HG03025 (cell line): ENCODE measurements around the gene PMM2.

Experiments
- ATAC-seq: cut with Tn5 transposase; IDR thresholded peaks from one replicate; pipeline ENCODE4 v1.9.1; 2021; ENCODE audit warnings: mild to moderate bottlenecking, moderate library complexity; ENCODE audit not compliant: unreplicated experiment, low FRiP score

The PMM2 gene

DNA sequence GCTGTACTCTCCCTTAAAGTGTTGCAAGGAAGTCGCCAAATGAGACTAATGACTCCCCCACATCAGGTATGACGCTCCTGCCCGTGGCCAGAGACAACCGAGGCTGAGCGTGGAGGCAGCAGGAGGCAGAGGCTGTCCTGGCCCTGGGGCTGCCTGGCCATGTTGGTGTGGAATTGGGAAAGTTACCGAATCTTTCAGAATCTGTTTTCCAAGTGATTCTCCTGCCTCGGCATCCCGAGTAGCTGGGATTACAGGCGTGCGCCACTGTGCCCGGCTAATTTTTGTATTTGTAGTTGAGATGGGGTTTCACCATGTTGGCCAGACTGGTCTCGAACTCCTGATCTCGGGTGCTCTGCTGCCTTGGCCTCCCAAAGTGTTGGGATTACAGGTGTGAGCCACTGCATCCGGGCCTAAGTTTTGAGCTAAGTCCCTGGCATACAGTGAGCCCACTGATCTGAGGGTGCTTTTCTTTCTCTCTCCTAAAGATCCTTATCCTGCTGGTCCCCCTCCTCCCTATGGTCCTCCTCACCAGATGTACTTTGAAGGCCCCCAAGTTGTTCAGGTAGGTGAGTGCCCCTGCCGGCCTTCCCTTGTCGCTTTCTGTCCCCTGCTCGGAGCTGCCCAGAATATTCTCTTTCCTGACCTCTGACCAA is 85.2 kb downstream of the PMM2 start:
- no peak for ATAC-seq

DNA sequence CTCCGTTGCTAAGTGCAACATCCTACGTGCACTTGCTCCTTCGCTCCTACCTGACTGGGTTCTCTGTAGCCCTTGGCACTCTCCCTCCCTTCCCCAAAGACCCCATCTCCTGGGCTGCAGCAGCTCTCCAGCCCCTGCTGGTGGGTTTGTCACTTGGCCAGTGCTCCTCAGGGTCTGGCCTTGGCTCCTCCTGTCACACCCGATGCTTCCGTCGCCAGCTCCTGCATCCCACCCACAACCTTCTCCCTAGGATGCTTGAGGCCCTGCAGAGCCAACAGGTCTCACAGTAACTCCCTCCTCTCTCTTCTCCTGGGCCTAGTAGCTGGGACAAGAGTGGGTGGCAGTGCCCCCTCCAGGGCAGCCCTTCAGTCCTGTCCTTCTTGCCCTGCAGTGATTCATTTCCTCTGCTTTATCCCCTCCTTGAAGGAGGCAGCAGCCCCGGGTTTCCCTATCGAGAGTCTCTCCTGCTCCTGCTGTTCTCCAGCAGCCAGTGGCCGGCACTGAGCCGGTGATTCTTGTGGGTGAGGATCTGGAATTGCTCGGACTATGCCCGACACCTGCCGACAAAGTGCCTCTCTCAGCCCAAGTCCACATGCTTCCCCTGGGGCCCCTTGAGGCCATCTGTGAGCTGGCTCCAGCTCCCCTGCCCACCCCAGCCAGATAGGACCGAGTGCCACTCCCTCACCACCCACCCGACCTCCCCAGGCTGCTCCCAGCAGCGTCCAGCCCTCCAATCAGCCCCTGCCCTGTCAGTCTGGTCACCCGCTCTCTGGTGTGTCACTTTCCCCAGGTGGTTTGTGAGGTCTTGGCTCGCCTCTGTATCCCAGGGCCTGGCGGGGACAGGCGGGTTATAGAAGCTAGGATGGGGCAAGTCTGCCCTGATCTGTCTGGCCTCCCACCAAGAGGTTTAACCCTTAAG is 88.3 kb downstream of the PMM2 start:
- ATAC-seq: no peak

DNA sequence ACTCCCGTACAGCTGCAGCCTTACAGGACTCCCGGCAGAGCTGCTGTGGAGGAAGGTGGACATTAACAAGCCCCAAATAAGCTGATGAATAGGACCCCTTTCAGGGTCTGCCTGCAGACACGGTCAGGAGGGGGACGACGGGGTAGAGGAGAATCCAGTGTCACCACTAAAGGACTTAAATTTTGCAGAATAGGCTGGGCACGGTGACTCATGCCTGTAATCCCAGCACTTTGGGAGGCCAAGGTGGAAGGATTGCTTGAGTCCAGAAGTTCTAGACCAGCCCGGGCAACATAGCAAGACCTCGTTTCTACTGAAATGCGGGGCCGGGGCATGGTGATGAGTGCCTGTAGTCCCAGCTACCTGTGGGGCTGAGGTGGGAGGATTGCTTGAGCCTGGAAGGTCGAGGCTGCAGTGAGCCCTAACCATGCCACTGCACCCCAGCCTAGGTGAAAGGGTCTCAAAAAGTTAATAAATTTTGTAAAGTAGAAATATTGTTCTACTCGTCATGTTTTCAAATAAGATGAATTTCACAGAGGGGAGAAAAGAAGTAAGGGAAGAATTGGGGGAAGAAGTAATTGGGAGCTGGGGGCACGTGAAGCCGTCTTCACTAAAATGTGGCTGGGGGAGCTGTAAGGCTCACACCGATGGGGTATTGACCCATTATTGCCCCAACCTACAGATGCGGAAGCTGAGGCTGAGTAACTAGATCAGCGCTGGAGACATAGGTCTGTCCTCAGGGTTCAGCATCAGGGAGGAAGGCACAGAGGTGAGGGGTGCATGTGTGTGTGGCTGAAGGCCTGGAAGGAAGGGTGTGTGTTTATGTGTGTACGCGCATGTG is 89.2 kb downstream of the PMM2 start:
- ATAC-seq: no peak

DNA sequence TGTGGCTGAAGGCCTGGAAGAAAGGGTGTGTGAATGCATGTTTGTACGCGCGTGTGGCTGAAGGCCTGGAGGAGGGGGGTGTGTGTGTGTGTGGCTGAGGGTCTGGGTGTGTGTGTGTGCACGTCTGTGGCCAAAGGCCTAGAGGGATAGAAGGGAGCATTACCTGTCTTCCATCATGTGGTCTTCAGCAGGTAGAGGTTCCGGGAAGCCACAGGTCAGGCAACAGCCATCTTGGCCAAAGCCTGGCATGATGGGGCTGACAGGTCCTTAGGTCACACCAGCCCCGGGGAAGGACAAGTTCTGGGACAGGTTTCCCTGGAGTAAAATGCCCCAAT is 89.8 kb downstream of the PMM2 start:
- no peak for ATAC-seq

DNA sequence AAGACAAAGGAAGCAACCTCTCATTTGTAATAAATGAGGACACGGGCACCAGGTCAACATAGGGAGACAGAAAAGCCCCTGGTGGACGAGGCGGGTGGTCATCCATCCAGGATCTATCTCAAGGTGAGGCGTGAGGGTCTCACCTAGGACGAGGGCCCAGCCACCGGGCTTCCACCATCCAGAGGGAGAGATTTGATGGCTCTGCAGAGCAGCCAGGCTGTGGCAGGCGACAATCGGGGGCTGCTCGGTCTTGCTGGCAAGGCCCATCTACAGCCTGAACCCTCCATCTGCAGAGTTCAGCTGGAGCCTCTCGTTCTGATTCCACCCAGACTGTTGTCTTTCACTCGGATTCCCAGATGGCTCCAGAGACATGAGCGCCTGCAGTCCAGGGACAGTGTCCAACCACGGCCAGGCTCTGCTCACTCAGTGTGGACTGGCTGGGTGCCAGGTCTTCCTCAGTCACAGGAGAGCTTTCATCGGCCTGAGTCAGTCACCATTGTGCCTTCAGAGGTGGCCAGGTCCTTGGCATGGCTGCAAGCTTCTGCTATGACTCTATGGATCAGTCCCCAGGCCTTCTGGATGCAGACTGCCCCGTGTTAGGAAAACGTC is 90.4 kb downstream of the PMM2 start:
- no peak for ATAC-seq

DNA sequence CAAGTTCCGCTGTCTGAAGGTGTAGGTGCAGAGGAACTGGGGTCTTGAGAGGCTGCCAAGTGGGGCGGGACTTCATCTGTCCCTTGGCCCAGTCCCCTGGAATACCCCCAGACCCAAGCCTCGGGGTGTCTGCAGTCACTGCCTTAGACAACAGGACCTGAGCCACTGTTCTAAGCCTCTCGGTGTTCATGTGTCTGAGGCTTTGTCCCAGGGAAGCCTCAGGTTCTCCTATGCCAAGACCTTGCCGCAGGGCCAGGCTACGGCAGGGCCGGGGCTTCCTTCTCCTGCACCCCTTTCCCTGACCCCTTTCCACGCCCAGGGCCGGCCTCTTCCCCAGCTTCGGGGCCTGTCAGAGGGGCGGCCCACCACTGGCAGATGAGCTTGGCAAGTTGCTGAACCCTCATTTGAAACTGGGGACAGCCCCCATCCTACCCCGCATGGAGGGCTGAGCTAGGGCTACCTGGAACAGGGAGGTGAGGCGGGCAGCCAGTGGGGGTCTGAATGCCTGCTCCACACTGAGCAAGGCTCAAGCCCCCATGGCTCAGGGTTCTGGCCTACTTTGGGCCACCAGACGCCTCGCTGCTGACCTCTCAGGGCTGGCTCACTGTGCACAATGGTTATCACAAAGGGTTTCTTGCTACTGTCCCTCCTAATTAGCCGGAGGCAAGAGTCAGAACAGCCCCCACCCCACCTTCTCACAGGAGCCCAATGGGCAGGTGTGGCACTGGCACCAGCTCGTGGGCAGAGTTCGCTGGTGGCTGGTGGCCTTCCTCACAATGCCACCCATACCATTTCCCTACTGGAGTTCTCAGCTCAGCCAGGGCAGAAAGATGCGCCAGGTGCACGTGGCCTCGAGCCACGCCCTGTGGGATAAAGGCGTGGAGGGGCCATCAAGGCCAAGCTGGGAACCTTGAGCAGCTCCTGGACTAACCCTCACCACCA is 91.6 kb downstream of the PMM2 start:
- no peak for ATAC-seq

DNA sequence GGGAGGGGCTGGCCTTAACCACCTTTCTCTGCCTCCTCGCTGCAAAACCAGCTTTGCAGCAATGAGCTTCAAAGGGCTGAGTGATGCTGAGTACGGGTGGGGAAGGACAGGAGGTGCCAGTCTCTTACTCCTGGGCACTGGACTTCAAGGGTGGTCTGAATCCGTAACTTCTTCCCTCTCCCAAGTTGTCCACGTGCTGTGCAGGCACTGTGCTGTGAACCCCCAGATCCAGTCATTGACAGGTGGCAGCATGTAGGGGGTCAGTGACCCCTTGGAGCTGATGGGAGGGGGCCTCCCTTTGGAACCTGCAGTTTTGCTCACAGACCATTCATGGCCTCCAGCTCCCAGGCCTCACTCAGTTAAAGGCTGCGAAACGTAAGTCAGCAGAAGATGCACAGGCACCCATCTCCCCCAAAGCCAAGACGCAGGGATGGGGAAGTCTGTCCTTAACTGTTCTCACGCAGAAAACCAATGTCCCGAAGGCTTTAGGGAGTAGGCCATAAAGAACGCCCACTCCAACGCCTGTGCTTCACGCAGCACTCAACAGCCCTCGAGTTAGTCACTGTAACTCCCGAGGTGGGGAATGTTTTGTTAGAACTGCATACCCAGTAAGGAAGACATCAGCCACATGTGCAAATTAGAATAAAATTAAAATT is 92.4 kb downstream of the PMM2 start:
- ATAC-seq: no peak

DNA sequence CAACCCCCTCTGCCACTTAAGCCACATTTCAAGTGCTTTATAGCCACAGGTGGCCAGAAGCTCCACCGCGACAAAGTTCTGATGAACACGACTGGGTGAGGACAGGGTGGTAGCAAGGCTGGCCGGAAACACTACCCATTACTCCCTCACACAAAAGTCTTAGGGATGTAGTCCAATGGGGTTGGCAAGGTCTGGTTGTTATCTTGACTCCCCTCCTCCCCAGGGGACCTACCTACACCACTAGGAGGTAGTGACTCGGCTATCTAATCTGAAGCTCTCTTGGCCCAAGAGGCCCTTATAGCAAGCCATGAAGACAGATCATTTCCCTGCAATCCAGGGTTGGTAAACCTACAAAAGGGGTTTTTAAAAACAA is 92.9 kb downstream of the PMM2 start:
- no peak for ATAC-seq

DNA sequence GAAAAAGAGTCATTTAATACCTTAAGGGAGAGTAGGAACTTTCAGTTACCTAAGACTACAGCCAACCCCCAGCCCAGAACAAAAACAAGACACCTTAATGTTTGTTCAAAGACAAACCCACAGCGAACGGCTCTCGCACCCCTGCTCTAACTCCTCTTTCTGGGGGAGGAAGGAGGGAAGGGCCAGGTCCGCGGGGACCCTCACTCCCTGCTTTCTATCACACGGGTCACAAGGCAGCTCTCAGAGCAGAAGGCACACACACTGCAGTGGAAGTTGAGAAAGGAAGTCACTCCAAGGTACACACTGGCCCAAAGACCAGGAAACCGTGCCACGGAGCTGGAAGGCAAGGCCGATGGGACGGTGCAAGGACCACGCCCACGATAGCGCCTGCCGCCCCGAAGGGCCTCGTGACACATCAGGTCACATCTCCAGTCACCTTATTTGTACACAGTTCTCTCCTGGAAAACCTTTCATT is 94.5 kb downstream of the PMM2 start:
- peak; percentile 31 for ATAC-seq

DNA sequence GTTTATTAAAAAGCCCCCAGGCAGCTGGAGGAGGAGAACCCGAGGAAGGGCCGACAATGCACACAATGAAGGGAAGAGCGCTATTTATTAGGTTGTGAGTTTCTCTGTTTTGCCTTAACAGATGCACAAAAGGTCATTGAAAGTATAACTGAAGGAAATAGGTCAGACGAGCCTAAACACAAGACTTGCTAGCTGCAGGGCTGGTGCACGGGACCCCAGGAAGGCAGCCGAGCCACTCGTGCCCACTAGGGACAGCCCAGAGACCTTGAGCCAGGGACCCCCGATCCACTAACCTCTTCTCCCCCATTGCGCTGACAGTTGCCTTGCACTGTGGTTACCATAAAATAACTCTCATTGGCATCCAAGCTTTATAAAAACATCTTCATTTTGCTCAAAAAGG is 95.8 kb downstream of the PMM2 start:
- no peak for ATAC-seq

DNA sequence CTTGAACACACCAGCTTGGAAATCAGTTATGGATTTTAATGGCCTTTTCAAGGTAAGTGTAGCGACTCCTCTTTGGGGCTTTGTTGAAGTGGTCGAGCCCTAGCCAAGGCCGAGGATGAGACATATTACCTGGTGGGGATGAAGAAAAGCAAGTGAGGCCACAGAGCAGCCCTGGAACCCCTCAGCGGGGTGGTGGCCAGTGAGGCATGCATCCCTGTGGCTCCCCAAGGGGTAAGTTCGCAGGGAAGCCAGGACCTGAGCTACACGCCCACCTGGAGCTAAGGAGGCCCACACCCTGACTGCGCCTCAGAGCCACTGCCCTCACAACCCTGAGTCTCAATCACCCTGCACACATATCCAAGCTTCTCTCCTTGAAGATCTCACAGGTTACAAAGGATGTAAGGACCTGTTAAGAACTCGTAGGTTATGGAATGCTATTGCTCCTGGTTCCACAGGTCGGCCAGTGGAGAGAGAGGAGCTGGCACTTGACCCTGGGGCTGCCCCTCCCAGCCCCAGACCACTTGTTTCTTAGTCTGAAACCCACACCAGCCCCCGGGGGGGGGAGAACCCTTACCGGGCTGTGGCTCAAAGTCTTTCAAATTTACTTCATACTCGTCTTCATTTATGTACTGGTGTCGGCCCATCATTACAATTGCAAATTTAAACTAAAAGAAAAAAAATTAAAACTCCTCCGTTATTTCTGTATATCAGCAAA is 96.5 kb downstream of the PMM2 start:
- no peak for ATAC-seq

DNA sequence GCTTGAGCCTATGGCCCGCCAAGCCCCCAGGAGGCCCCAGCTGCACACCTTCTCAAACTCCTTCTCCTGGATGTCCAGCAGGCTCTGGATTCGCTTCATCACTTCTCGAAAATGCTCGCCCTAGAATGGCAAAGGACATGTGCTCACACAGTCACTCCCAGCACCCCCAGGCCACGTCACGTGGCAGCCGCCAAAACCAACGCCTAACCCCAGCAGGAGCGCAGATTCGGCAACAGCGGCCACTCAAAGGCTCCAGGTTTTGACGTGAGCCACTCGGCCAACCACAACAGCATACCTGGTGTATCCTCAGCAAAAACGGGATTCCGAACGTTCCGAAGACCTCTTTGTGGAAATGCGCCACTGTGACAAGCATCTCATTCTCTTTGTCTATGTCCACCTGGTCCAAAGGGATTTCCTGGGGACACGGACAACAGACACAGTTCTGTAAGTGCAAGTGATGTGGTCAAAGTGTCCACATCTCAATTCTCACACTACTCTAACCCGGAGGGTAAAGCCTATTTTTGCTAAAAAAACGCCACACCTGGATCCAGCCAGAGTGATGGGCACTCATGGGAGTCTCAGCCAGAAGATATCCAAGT is 97.2 kb downstream of the PMM2 start:
- ATAC-seq: no peak

DNA sequence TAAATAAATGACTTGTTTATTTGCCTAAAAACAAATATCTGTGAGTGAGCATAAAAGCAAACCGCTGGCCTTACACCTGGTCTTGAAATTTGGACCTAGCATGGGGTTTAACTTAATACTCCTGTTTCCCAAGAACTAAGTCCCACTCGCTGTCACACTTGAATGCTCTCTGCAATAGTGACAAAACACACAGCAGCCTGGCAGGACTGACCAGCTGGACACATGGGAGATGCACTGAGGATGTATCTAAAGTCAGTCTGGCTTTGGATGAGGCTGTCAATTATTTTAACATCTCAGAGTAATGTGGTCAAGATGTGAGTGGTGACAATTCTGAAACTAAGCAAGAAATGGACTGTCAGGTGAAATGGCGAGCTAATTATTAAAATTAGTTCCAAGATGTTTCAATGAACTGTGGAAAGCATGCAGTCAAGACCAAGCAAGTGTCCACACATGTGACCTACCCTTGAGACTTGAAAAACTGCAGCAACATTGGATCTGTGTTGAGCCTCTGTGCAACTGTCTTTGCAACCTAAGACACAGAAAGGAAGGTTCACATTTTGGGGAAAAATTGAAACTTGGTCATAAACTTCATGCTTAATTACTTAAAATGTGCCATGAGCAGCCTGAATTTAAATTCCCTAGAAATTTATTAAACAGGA is 101.2 kb downstream of the PMM2 start:
- ATAC-seq: no peak
